Measurements from ENCODE around the gene FASLG. TPM values are rescaled to one million over a fixed set of nuclear protein-coding genes. Genes with fewer than 3 reads are reported as not detected.

The FASLG gene
- polyA plus RNA-seq, 3 donors: not detected

DNA sequence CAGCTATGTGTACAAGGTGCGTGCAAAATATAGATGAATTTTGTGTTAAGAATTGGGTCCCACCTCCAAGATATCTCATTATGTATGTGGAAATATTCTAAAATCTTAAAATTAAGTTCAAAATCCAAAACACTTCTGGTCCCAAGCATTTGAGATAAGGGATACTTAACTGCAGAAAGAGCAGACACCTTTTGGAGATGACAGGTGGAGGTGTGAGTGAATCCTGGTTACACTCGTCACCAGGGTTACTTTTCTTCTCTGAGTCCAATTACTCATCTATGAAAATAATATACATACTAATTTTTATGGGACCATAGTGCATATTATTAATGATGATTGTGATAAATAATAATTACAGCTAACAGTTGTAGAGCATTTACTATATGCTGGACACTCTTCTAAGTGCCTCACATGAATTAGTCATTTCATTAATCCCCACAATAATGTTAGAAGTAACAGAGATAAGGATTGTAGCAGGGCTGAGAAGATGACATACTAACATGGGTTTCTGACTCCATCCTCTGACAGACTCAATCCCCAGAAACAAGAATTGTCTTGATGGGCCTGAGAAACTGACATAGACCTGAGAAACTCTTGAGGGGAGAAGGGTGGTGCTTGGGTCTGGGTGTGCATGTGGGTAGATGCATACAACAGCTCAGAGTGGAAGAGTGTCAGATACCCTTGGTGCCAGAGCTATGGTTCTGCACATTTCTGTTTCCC is 8.3 kb upstream of the FASLG start:
- peaks cover 0 to 3% (median 0%) of the 10 kb centered on the region in 7 donors for H3K9me3 Mint-ChIP-seq
- Histone ChIP-seq H2AFZ (ENCODE audit: insufficient read depth, low read depth, low read length, poor library complexity, severe bottlenecking) (no peak overlapping the region), H3K79me2 (ENCODE audit: insufficient read depth, low read length) (no peaks in the 10 kb centered on the region), H3K4me1 (ENCODE audit: control insufficient read depth in 1 of 2, insufficient read depth in 2 of 2, low read length in 2 of 2) (no peaks in the 10 kb centered on the region), H3K9ac (ENCODE audit: insufficient read depth, low read length, poor library complexity, severe bottlenecking) (no peak overlapping the region), H3K4me3 (replicated peaks in 1 of 3; ENCODE audit: low read depth in 2 of 3, low read length in 3 of 3) (no peak overlapping the region), H3K36me3 (replicated peaks in 1 of 2; ENCODE audit: control insufficient read depth in 1 of 2, insufficient read depth in 2 of 2, low read length in 2 of 2) (no peaks in the 10 kb centered on the region), H3K4me2 (replicated peaks; ENCODE audit: extremely low read depth, low read length, poor library complexity, severe bottlenecking) (no peak overlapping the region), H3K9me3 (replicated peaks in 1 of 2; ENCODE audit: control insufficient read depth in 1 of 2, insufficient read depth in 1 of 2, low read length in 2 of 2) (no peaks in the 10 kb centered on the region), H4K20me1 (ENCODE audit: insufficient read depth, low read length) (no peaks in the 10 kb centered on the region), H3K27ac (ENCODE audit: low read depth in 1 of 2, low read length in 2 of 2) (no peak overlapping the region), H3K27me3 (ENCODE audit: control insufficient read depth in 2 of 2, insufficient read depth in 2 of 2, low read length in 2 of 2) (no peaks in the 10 kb centered on the region)
- no peak overlapping the region for H3K4me3 Mint-ChIP-seq
- no peaks in the 10 kb centered on the region for H3K36me3 Mint-ChIP-seq
- peaks cover 0 to 2% (median 0%) of the 10 kb centered on the region in 3 donors for H3K27me3 Mint-ChIP-seq (ENCODE audit: low read depth in 3 of 3)
- TF ChIP-seq, protein P1, sequence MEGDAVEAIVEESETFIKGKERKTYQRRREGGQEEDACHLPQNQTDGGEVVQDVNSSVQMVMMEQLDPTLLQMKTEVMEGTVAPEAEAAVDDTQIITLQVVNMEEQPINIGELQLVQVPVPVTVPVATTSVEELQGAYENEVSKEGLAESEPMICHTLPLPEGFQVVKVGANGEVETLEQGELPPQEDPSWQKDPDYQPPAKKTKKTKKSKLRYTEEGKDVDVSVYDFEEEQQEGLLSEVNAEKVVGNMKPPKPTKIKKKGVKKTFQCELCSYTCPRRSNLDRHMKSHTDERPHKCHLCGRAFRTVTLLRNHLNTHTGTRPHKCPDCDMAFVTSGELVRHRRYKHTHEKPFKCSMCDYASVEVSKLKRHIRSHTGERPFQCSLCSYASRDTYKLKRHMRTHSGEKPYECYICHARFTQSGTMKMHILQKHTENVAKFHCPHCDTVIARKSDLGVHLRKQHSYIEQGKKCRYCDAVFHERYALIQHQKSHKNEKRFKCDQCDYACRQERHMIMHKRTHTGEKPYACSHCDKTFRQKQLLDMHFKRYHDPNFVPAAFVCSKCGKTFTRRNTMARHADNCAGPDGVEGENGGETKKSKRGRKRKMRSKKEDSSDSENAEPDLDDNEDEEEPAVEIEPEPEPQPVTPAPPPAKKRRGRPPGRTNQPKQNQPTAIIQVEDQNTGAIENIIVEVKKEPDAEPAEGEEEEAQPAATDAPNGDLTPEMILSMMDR (IDR thresholded peaks at IDR 0.05): no peak
- no CpG with 5 or more reads among the region's 2 CpGs for WGBS (ENCODE audit: insufficient coverage)
- peaks cover 5% of the 10 kb centered on the region for H3K4me1 Mint-ChIP-seq
- intact Hi-C loops (cut with micrococcal nuclease): no loop called here
- DNase-seq: no peak
- no peak overlapping the region for H3K27ac Mint-ChIP-seq

DNA sequence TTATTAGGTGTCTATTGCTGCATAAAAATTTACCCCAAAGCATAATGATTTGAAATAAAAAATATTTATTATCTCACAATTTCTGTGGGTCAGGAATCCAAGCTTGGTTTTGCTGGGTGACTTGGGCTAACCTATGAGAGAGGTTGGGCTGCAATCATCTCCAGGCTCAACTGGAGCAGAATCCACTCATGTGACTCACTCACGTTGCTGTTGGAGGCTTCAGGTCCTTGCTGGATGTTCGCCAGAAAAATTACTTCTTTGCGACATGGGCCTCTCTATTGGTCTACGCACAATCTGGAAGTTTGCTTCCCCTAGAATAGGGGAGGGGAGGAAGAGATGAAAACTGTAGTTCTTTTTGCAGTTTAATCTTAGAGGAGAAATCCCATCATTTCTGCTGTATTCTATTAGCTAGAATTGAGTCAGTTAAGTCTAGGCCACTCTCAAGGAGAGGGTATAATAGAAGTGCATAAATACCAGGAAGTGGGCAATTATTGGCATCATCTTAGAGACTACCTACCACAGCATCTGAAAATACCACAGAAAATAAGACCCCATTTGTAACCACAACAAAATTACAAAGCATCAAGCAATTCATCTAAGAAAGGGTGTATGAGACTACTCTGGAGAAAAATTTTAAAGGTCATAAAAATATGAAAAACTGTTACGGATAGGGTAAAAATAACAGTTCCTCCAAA is 5.7 kb upstream of the FASLG start:
- no peaks in the 10 kb centered on the region for H3K36me3 ChIP-seq (replicated peaks in 1 of 2; ENCODE audit: control insufficient read depth in 1 of 2, insufficient read depth in 2 of 2, low read length in 2 of 2)
- 40% methylated on average over 1 of the region's 5 CpGs for WGBS (ENCODE audit: insufficient coverage)
- H2AFZ ChIP-seq (ENCODE audit: insufficient read depth, low read depth, low read length, poor library complexity, severe bottlenecking): no peak overlapping the region
- H3K4me1 ChIP-seq (ENCODE audit: control insufficient read depth in 1 of 2, insufficient read depth in 2 of 2, low read length in 2 of 2): no peaks in the 10 kb centered on the region
- H3K4me1 Mint-ChIP-seq: peaks cover 5% of the 10 kb centered on the region
- peaks cover 0 to 3% (median 1%) of the 10 kb centered on the region in 7 donors for H3K9me3 Mint-ChIP-seq
- H3K27ac Mint-ChIP-seq: no peak overlapping the region
- H3K4me3 ChIP-seq (replicated peaks in 1 of 3; ENCODE audit: low read depth in 2 of 3, low read length in 3 of 3): no peak overlapping the region
- no peak overlapping the region for H3K9ac ChIP-seq (ENCODE audit: insufficient read depth, low read length, poor library complexity, severe bottlenecking)
- no peak overlapping the region for H3K4me2 ChIP-seq (replicated peaks; ENCODE audit: extremely low read depth, low read length, poor library complexity, severe bottlenecking)
- no peaks in the 10 kb centered on the region for H3K27me3 ChIP-seq (ENCODE audit: control insufficient read depth in 2 of 2, insufficient read depth in 2 of 2, low read length in 2 of 2)
- no peaks in the 10 kb centered on the region for H3K36me3 Mint-ChIP-seq
- H3K4me3 Mint-ChIP-seq: no peak overlapping the region
- no peak overlapping the region for H3K27ac ChIP-seq (ENCODE audit: low read depth in 1 of 2, low read length in 2 of 2)
- H3K27me3 Mint-ChIP-seq (ENCODE audit: low read depth in 3 of 3): peaks cover 0 to 1% (median 0%) of the 10 kb centered on the region in 3 donors
- peak in 1 of 3 donors; percentile 17 for DNase-seq
- H4K20me1 ChIP-seq (ENCODE audit: insufficient read depth, low read length): no peaks in the 10 kb centered on the region
- TF ChIP-seq, protein P1 (IDR thresholded peaks at IDR 0.05): no peak
- no peaks in the 10 kb centered on the region for H3K79me2 ChIP-seq (ENCODE audit: insufficient read depth, low read length)
- intact Hi-C loops (cut with micrococcal nuclease): no loop called here
- H3K9me3 ChIP-seq (replicated peaks in 1 of 2; ENCODE audit: control insufficient read depth in 1 of 2, insufficient read depth in 1 of 2, low read length in 2 of 2): no peaks in the 10 kb centered on the region
